H1 (cell line): ENCODE results near the gene FAM53B. TPM values are rescaled to one million over a fixed set of nuclear protein-coding genes. Genes with fewer than 3 reads are reported as not detected.

ENCODE experiments used
- FOSL1 ChIP-seq: IDR thresholded peaks from 2 replicates; pipeline ENCODE4 v1.6.1; 2011; ENCODE audit warnings: mild to moderate bottlenecking, low read depth, low read length, moderate library complexity; ENCODE audit not compliant: insufficient read depth
- HDAC6 ChIP-seq: IDR thresholded peaks from one replicate; pipeline ENCODE4 v1.7.1; 2012; ENCODE audit warnings: low read depth, mild to moderate bottlenecking, inconsistent platforms, low read length, moderate library complexity
- MAX ChIP-seq: IDR thresholded peaks from 2 replicates; pipeline ENCODE4 v1.6.1; 2012; ENCODE audit warnings: inconsistent platforms
- POU5F1 ChIP-seq: IDR thresholded peaks from 2 replicates; pipeline ENCODE4 v1.6.1; 2011; ENCODE audit warnings: low read depth, mild to moderate bottlenecking, low read length, moderate library complexity
- RBBP5 ChIP-seq: IDR thresholded peaks from 2 replicates; pipeline ENCODE4 v1.7.1; 2012; ENCODE audit warnings: low read depth, mild to moderate bottlenecking, inconsistent platforms, low read length, moderate library complexity, borderline replicate concordance
- RFX5 ChIP-seq: IDR thresholded peaks from 2 replicates; pipeline ENCODE4 v1.6.1; 2011; ENCODE audit warnings: low read depth, low read length, improper control_type of control experiment, borderline replicate concordance
- RXRA ChIP-seq: IDR thresholded peaks from 2 replicates; pipeline ENCODE4 v1.6.1; 2011; ENCODE audit warnings: low read depth, mild to moderate bottlenecking, low read length, moderate library complexity; ENCODE audit not compliant: insufficient read depth
- SIX5 ChIP-seq: IDR thresholded peaks from 2 replicates; pipeline ENCODE4 v1.6.1; 2011; ENCODE audit warnings: mild to moderate bottlenecking, low read depth, low read length
- SP4 ChIP-seq: IDR thresholded peaks from 2 replicates; pipeline ENCODE4 v1.6.1; 2012; ENCODE audit warnings: low read length, inconsistent platforms
- USF2 ChIP-seq: IDR thresholded peaks from 2 replicates; pipeline ENCODE4 v1.6.1; 2011; ENCODE audit warnings: low read length, improper control_type of control experiment
- polyA plus RNA-seq, 7 experiments: library from polyadenylated mRNA; depleted of rRNA in 3 of 7; stranded (reverse) in 5 of 7; unstranded in 2 of 7; fragments of >200 nt in 5 of 7; fragments of 200-250 nt in 2 of 7; gene quantifications; 1 replicate in 5 of 7; 2 replicates in 1 of 7; 4 replicates in 1 of 7; pipeline versions ENCODE4 v1.2.1 to v1.2.3, GENCODE V29; 2011 to 2013; ENCODE audit warnings: missing spikeins in 2 of 7, mixed read lengths in 2 of 7
- total RNA-seq: library from RNA; stranded (reverse); fragmentation: NEBNext Ultra II Directional; extraction: Animal tissue kit (Norgen Biotek cat#: 25700); gene quantifications from 2 replicates; pipeline ENCODE4 v1.2.1, GENCODE V29; 2021

FAM53B gene
- total and polyA plus RNA-seq, 2 of the 8 experiments (the other 6 are each of a cell fraction or from before 2014, with no cell fraction given): 5.3 to 14.4 TPM

- no peak for TF ChIP-seq SIX5
- no peak for TF ChIP-seq FOSL1
- TF ChIP-seq HDAC6: no peak
- no peak for TF ChIP-seq RFX5
- TF ChIP-seq SP4: no peak
- no peak for TF ChIP-seq MAX
- TF ChIP-seq USF2: no peak
- no peak for TF ChIP-seq RXRA
- no peak for TF ChIP-seq POU5F1
- no peak for TF ChIP-seq RBBP5
These were observed 147.0 kb downstream of the FAM53B start (continued) for GRCh38 chr10:124596962-124597845.
